ENCODE data around the gene SUPT3H.

DNA sequence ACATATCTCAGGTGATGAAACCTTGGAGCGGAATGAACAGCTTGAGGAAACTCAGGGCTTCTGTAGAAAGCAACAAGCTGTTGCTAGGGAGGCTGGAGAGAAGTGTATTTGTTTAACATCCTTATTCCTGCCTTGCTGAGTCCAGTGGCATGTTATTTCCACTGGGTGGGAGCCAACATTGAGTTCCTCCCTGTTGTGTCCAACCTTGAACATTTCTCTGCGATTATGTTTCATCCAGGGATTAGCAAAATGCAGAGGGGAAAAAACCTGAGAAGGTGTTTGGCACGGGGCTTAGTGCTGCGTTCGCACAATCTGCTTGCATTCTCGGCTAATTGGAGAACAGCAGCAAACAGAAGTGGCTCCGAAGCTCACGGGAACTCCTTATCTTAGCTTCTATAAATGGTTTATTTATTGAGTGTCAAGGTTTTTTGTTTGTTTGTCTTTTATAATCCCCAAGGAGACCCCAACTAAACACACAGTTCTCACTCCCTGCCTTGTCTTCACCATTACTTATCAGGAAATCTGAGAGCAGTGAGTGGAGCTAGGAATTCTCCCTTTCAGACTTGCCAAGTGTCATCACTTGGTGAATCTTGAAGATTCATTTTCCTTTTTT lies 577.5 kb downstream of the SUPT3H start:
- TF ChIP-seq CEBPB (IDR thresholded peaks at IDR 0.05) (no peak), REST (IDR thresholded peaks at IDR 0.05; ENCODE audit: low read depth) (no peak), YY1 (IDR thresholded peaks at IDR 0.05; ENCODE audit: low read depth) (no peak), EGR1 (IDR thresholded peaks at IDR 0.05) (no peak), RAD21 (IDR thresholded peaks at IDR 0.05; ENCODE audit: low read depth) (no peak), NFIC (IDR thresholded peaks at IDR 0.05) (peak; percentile 41; the same call in 1 of the 2 replicates), TAF1 (IDR thresholded peaks at IDR 0.05; ENCODE audit: low read depth) (no peak), CREB1 (IDR thresholded peaks at IDR 0.05; ENCODE audit: low read depth) (no peak), EP300 (IDR thresholded peaks at IDR 0.05; ENCODE audit: borderline replicate concordance) (no peak), ZBTB7A (IDR thresholded peaks at IDR 0.05; ENCODE audit: low read depth) (no peak)
- TF ChIP-seq, protein P1, sequence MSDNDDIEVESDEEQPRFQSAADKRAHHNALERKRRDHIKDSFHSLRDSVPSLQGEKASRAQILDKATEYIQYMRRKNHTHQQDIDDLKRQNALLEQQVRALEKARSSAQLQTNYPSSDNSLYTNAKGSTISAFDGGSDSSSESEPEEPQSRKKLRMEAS (IDR thresholded peaks at IDR 0.05), result no peak
- TF ChIP-seq, protein P2, sequence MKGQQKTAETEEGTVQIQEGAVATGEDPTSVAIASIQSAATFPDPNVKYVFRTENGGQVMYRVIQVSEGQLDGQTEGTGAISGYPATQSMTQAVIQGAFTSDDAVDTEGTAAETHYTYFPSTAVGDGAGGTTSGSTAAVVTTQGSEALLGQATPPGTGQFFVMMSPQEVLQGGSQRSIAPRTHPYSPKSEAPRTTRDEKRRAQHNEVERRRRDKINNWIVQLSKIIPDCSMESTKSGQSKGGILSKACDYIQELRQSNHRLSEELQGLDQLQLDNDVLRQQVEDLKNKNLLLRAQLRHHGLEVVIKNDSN (IDR thresholded peaks at IDR 0.05), result no peak
